SU-DHL-6 (cell line): Measurements from ENCODE around the gene EHD4.

Experiments used
- H2AFZ ChIP-seq: fragments of 200-600 bp; sonication (generic); 2 replicates; pipeline ENCODE4 v1.6.1; 2014; ENCODE audit warnings: low read depth, mild to moderate bottlenecking, moderate library complexity, mixed read lengths, antibody characterized with exemption, low read length; ENCODE audit not compliant: severe bottlenecking
- H3F3A ChIP-seq: fragments of 200-600 bp; shearing (Covaris generic); 2 replicates; pipeline ENCODE4 v1.6.0; 2016; ENCODE audit warnings: antibody characterized with exemption, mild to moderate bottlenecking; ENCODE audit not compliant: insufficient read depth
- H3K27ac ChIP-seq: fragments of 200-600 bp; sonication (generic); 2 replicates; pipeline ENCODE4 v1.5.1; 2016; ENCODE audit warnings: low read depth, mild to moderate bottlenecking, low read length, moderate library complexity, mixed read lengths
- H3K27me3 ChIP-seq: fragments of 200-600 bp; sonication (generic), shearing (Covaris generic); 2 replicates; pipeline ENCODE4 v1.6.0; 2014; ENCODE audit warnings: mild to moderate bottlenecking, low read length
- H3K36me3 ChIP-seq: fragments of 200-600 bp; sonication (generic); 2 replicates; pipeline ENCODE4 v1.6.1; 2014; ENCODE audit warnings: mild to moderate bottlenecking, low read length, mixed read lengths
- H3K4me2 ChIP-seq: fragments of 300-600, 200-600 bp; shearing (Covaris generic), sonication (generic); 2 replicates; pipeline ENCODE4 v1.6.0; 2014; ENCODE audit warnings: low read length, low read depth, mild to moderate bottlenecking; ENCODE audit not compliant: poor library complexity, severe bottlenecking
- H3K4me3 ChIP-seq: fragments of 200-600 bp; sonication (generic); 2 replicates; pipeline ENCODE4 v1.5.1; 2014; ENCODE audit warnings: antibody characterized with exemption, low read length, mild to moderate bottlenecking, mixed read lengths; ENCODE audit not compliant: insufficient read depth, poor library complexity, severe bottlenecking
- H3K79me2 ChIP-seq: fragments of 200-600 bp; sonication (generic); 2 replicates; pipeline ENCODE4 v1.6.1; 2014; ENCODE audit warnings: mild to moderate bottlenecking, low read length, moderate library complexity; ENCODE audit not compliant: insufficient read depth
- H3K9ac ChIP-seq: fragments of 200-600 bp; sonication (generic); 2 replicates; pipeline ENCODE4 v1.7.0; 2014; ENCODE audit warnings: mild to moderate bottlenecking, low read length
- H3K9me2 ChIP-seq: fragments of 200-600 bp; sonication (generic); replicated peaks from 2 replicates; pipeline ENCODE4 v1.6.1; 2014; ENCODE audit warnings: low read length; ENCODE audit not compliant: insufficient read depth
- H3K9me3 ChIP-seq: fragments of 200-600 bp; sonication (generic); 2 replicates; pipeline ENCODE4 v1.6.1; 2014; ENCODE audit warnings: low read length, mixed read lengths; ENCODE audit not compliant: insufficient read depth
- H4K20me1 ChIP-seq: fragments of 200-600 bp; sonication (generic); 2 replicates; pipeline ENCODE4 v1.6.1; 2014; ENCODE audit warnings: low read depth, mild to moderate bottlenecking, antibody characterized with exemption, low read length, moderate library complexity, mixed read lengths
- CTCF ChIP-seq: fragments of 200-600 bp; sonication (generic); IDR thresholded peaks from one replicate; pipeline ENCODE4 v1.5.1; 2017; ENCODE audit warnings: antibody characterized with exemption, mild to moderate bottlenecking, low read length, moderate library complexity; ENCODE audit not compliant: insufficient read depth, poor library complexity, severe bottlenecking
- EZH2phosphoT487 ChIP-seq: fragments of 200-600 bp; sonication (generic), shearing (Covaris generic); conservative IDR thresholded peaks from 2 replicates; pipeline ENCODE4 v1.6.1; 2018; ENCODE audit warnings: mild to moderate bottlenecking, antibody characterized with exemption, low read length, moderate library complexity, mixed read lengths

Gene EHD4

GRCh38 chr15:41990691-41991090 lies 18.3 kb upstream of the EHD4 start:
- no peak for TF ChIP-seq EZH2phosphoT487
- TF ChIP-seq CTCF = no peak
- Histone ChIP-seq H3K9me2 (no peaks in the 10 kb centered on the region), H3K27ac (no peak overlapping the region), H3K9me3 (no peaks in the 10 kb centered on the region), H2AFZ (no peak overlapping the region), H3K27me3 (no peaks in the 10 kb centered on the region), H3K36me3 (no peaks in the 10 kb centered on the region), H3K4me3 (no peak overlapping the region), H4K20me1 (no peaks in the 10 kb centered on the region), H3K79me2 (no peaks in the 10 kb centered on the region), H3K4me2 (no peak overlapping the region), H3K9ac (no peak overlapping the region), H3F3A (no peaks in the 10 kb centered on the region)

GRCh38 chr15:41990243-41990605 lies 17.9 kb upstream of the EHD4 start:
- Histone ChIP-seq H3K27me3 (no peaks in the 10 kb centered on the region), H3K9ac (no peak overlapping the region), H3K4me2 (no peak overlapping the region), H4K20me1 (no peaks in the 10 kb centered on the region), H3F3A (no peaks in the 10 kb centered on the region), H3K79me2 (no peaks in the 10 kb centered on the region), H3K36me3 (no peaks in the 10 kb centered on the region), H2AFZ (no peak overlapping the region), H3K9me2 (no peaks in the 10 kb centered on the region), H3K27ac (no peak overlapping the region), H3K9me3 (no peaks in the 10 kb centered on the region), H3K4me3 (no peak overlapping the region)
- TF ChIP-seq CTCF (no peak), EZH2phosphoT487 (no peak)

GRCh38 chr15:41989573-41990242 lies 17.4 kb upstream of the EHD4 start:
- H3K79me2 ChIP-seq = no peaks in the 10 kb centered on the region
- no peaks in the 10 kb centered on the region for H3K9me3 ChIP-seq
- TF ChIP-seq CTCF = peak; percentile 81
- TF ChIP-seq EZH2phosphoT487 = no peak
- H3F3A ChIP-seq = no peaks in the 10 kb centered on the region
- H2AFZ ChIP-seq = no peak overlapping the region
- H3K9ac ChIP-seq = no peak overlapping the region
- no peak overlapping the region for H3K27ac ChIP-seq
- no peaks in the 10 kb centered on the region for H4K20me1 ChIP-seq
- H3K27me3 ChIP-seq = no peaks in the 10 kb centered on the region
- no peak overlapping the region for H3K4me3 ChIP-seq
- no peaks in the 10 kb centered on the region for H3K9me2 ChIP-seq
- H3K4me2 ChIP-seq = no peak overlapping the region
- H3K36me3 ChIP-seq = no peaks in the 10 kb centered on the region
